Measurements from ENCODE around the gene ANKS4B.
"Not testable (repeated sequence)": the region's sequence is repeated elsewhere in the genome, so short reads cannot be mapped to it uniquely, and the experiment has no call there.

The ANKS4B gene

DNA sequence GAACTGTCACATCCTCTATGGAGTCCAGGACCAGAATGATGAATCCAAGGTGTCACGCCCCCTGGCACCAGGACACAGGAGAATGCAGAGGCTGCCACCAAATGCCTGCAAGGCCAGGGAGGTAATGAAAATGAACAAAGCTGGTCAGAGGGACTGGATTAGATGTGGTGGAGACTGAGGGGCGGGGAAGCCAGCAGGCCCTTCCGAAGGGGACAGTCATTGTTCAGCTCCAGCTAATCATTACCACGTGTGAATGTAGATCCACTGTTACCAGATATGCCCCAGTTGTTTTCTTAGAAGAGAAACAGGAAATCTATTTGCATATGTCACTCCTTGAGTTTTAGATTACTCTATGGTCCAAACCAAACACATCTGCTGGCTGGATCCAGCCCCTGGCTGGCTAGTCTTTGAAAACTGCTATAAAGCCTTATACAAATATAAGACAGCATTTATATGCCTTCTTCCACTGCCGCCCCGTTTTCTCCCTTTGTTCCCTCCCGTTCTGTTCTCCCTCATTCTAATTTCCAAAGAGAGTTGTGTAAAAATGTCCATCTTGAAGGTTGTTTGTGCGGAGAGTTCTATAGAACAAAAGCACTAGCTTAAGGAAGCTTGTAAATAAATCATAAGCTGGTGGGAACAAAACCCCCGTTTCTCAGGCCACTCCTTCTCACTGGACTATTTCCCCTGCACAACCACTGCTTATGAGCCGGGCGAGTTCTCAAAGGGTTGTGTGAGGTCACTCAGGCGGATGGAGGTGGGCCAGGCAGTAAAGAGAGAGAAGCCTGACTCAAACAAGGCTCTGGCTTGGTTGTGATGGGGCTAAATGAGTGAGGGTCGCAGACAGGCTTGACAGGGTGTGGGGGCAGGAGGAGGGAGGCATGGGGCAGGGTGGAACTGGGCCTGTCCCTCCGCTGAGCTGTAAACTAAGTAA lies 30.4 kb downstream of the ANKS4B start:
- H3K4me3 Mint-ChIP-seq, result no peak overlapping the region
- no peaks in the 10 kb centered on the region for H3K4me1 Mint-ChIP-seq
- DNase-seq (no peak), ATAC-seq (peak; percentile 24)
- no peaks in the 10 kb centered on the region for H3K36me3 Mint-ChIP-seq (ENCODE audit: low read depth)
- no peaks in the 10 kb centered on the region for H3K9me3 Mint-ChIP-seq
- peaks cover 1% of the 10 kb centered on the region for H3K27me3 Mint-ChIP-seq
- no peak overlapping the region for H3K27ac Mint-ChIP-seq

DNA sequence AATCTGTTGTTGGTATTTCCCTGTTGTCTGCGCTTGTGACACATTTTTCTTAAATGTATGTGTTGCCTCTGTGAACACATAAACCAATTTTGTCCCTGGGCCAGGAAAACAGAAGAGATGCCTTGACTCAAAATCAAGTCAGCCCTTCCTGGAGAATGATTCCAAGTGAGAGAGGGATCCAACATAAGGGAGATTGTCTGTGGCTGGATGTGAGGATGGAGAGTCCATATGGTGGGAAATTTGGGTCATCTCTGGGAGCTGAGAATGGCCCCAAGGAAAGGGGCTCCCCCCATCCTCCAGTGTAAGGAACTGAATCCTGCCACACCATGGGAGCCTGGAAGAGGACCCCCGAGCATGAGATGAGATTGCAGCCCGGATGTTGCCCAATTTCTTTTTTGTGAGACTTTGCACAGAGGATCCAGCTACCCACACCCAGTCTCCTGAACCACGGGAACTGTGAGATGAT lies 31.1 kb downstream of the ANKS4B start:
- Mint-ChIP-seq H3K4me1 (no peaks in the 10 kb centered on the region), H3K4me3 (no peak overlapping the region), H3K9me3 (no peaks in the 10 kb centered on the region), H3K36me3 (ENCODE audit: low read depth) (no peaks in the 10 kb centered on the region), H3K27me3 (peaks cover 1% of the 10 kb centered on the region), H3K27ac (no peak overlapping the region)
- no peak for DNase-seq
- no peak for ATAC-seq

DNA sequence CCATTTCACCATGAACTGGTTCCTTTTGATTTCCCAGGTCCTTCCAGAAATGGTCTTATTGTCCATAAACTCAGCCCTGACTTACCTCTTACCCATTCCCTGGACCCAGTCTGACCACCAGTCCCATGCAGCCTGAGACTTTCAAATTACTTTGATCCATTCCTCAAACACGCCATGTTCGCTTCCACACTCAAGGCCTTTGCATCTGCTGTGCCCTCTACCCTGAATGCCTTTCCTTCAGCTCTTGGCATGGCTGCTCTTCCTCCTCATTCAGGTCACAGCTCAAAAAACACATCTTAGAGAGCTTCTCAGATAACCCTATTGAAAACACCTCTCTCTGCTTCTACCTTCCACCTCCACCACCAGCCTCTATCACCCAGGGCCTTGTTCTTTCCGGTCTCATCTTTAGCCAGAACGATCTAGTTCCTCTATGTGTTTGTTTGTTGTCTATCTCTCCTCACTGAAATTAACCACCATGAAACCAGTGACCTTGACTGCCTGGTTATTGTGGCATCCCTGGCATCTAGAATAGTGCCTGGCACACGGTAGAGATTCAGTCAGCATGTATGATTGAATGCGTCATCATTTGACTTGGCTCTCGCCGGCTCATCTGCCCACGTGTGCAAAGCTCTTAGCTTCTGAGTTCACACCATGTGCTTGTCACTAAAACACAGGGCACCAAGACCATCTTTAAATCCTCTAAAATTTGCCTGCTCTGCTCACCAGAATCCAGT lies 31.8 kb downstream of the ANKS4B start:
- Mint-ChIP-seq H3K27ac (no peak overlapping the region), H3K36me3 (ENCODE audit: low read depth) (no peaks in the 10 kb centered on the region), H3K4me1 (no peaks in the 10 kb centered on the region), H3K9me3 (no peaks in the 10 kb centered on the region), H3K27me3 (peaks cover 1% of the 10 kb centered on the region), H3K4me3 (no peak overlapping the region)
- no peak for DNase-seq
- ATAC-seq, result no peak

DNA sequence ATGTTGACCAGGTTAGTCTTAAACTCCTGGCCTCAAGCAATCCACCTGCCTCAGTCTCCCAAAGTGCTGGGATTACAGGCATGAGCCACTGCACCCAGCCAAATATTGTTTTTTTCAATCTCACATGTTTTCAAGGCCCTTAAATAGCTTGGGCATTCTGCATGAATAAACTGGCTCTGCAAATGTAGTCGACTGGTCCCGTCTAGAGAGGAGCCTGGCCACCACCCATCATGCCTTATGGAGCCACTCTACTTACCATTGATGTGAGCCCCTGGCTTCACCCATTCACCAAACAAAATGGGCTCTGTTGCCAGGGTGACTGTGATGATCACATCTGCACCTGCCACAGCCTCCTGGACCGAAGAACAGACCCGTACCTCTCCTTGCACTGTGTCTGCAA lies 33.8 kb downstream of the ANKS4B start:
- H3K4me1 Mint-ChIP-seq, result no peaks in the 10 kb centered on the region
- DNase-seq (no peak), ATAC-seq (no peak)
- peaks cover 3% of the 10 kb centered on the region for H3K27me3 Mint-ChIP-seq
- no peaks in the 10 kb centered on the region for H3K36me3 Mint-ChIP-seq (ENCODE audit: low read depth)
- no peaks in the 10 kb centered on the region for H3K9me3 Mint-ChIP-seq
- H3K4me3 Mint-ChIP-seq, result no peak overlapping the region
- no peak overlapping the region for H3K27ac Mint-ChIP-seq

DNA sequence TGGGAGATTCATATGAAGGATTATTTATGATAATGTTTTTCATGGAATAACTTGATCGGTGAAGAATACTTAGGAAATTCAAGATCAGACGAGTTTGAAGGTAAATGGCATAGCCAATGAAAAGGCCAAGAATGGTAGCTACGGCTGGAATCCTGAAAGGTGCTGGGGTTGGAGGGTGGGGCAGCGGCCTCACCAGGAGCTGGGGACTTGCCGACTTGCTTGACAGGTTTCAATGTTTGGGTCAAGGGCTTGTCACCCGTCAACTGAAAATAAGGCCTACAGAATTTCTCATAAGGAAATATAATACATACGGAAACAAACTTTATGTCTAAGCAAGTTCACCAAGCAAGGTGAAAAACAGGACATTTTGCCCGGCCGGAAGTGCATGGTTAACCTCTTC lies 34.7 kb downstream of the ANKS4B start:
- Mint-ChIP-seq H3K4me3 (no peak overlapping the region), H3K27me3 (peaks cover 3% of the 10 kb centered on the region), H3K9me3 (no peaks in the 10 kb centered on the region), H3K27ac (no peak overlapping the region), H3K36me3 (ENCODE audit: low read depth) (no peaks in the 10 kb centered on the region), H3K4me1 (no peaks in the 10 kb centered on the region)
- DNase-seq, result no peak
- ATAC-seq, result no peak

DNA sequence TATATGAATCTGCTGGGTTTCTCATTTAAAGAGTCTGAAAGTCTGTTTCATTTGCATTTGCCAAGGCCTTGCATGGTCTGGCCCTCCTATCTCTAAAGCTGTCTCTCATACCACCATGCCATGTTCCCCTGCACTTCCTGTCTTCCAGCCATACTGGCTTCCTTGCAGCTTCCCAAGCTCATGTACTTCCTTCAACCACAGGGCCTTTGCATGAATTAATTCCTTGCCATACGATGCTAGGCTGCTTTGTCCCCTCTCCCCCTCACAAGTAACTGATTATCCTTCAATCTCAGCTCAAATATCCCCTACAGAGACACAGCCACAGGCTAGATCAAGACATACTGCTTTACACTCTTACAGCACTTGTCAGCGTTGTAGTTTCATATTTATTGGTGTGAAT lies 38.8 kb downstream of the ANKS4B start:
- Mint-ChIP-seq H3K36me3 (ENCODE audit: low read depth) (no peaks in the 10 kb centered on the region), H3K27me3 (peaks cover 28% of the 10 kb centered on the region), H3K4me3 (no peak overlapping the region), H3K9me3 (no peaks in the 10 kb centered on the region), H3K4me1 (peaks cover 1% of the 10 kb centered on the region), H3K27ac (no peak overlapping the region)
- ATAC-seq (no peak), DNase-seq (no peak)

DNA sequence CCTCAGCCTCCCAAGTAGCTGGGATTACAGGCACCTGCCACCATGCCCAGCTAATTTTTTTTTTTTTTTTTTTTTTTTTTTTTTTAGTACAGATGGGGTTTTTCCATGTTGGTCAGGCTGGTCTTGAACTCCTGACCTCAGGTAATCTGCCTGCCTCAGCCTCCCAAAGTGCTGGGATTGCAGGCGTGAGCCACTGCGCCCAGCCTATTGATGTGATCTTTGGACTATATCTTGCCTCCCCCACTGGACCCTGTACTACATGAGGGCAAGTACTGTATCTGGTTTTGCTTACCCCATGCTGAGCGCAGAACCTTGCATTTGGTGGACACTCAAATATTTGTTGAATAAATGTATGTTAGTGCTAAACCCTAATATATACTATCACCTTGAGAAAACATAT lies 39.3 kb downstream of the ANKS4B start:
- not testable (repeated sequence) for H3K36me3 Mint-ChIP-seq (ENCODE audit: low read depth); H3K27ac Mint-ChIP-seq; DNase-seq; H3K9me3 Mint-ChIP-seq; H3K4me1 Mint-ChIP-seq; H3K4me3 Mint-ChIP-seq; ATAC-seq
- H3K27me3 Mint-ChIP-seq, result peaks cover 33% of the 10 kb centered on the region

DNA sequence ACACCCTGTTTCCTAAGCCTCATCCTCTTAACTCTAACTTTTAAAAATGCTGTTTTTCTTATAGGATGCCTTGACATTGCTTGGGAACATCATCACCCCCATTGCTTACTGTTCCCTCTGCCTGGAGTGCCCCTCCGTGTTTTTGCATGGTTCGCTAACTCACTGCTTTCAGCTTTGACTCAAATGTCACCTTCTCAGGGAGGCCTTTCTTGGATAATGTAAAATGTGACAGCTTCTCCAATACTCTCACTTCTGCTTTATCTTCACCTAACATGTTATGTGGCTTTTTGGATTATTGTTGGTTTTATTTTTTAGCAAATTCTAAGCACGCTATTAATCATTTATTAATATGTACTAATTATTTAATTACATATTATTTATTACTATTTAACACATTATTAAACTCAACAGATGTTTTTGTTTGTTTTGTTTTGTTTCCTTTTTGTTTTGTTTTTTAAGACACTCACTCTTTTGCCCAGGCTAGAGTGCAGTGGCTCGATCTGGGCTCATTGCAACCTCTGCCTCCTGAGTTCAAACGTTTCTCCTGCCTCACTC lies 40.8 kb downstream of the ANKS4B start:
- ATAC-seq (no peak), DNase-seq (no peak)
- no peaks in the 10 kb centered on the region for H3K36me3 Mint-ChIP-seq (ENCODE audit: low read depth)
- H3K27me3 Mint-ChIP-seq, result peaks cover 46% of the 10 kb centered on the region
- no peaks in the 10 kb centered on the region for H3K9me3 Mint-ChIP-seq
- no peak overlapping the region for H3K4me3 Mint-ChIP-seq
- H3K4me1 Mint-ChIP-seq, result peaks cover 1% of the 10 kb centered on the region
- H3K27ac Mint-ChIP-seq, result no peak overlapping the region

DNA sequence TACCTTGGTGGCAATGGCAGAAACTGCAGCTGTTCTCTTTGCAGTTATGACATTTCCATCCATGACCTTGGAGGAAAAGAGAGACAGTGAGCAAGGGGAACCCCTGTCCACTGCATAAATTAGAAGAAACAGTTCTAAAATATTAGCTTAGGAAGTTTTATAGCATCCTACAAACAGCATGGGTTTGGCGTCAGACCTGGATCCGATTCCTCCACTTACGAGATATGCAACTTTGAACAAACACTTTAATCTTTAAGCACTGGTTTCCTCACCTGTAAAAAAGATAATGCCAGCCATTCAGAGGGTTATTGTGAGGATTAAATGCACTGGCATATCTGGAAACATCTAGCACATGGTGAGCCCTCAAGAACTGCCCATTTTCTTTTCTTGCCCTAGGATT lies 42.0 kb downstream of the ANKS4B start:
- Mint-ChIP-seq H3K36me3 (ENCODE audit: low read depth) (no peaks in the 10 kb centered on the region), H3K4me3 (no peak overlapping the region), H3K4me1 (peaks cover 1% of the 10 kb centered on the region), H3K9me3 (no peaks in the 10 kb centered on the region), H3K27me3 (peaks cover 54% of the 10 kb centered on the region), H3K27ac (no peak overlapping the region)
- no peak for DNase-seq
- no peak for ATAC-seq

DNA sequence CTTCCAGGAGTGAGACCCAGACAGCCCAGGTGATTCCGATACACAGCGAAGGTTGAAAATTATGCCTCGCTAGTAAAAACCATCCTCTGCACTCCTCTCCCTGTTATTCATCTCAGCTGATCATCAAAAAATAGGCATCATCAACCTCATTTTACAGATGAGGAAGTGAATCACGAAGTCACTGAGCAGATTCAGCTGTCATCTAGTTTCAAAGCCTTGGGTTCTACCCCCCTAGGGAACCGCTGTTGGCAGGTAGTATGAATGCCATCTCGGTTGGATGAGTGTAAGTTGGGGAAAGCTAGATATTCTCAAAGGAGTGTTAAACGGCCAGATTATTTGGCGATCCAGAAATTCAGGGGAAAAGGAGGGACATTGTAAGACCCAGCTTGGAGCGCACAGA lies 42.6 kb downstream of the ANKS4B start:
- Mint-ChIP-seq H3K27ac (no peak overlapping the region), H3K4me1 (peaks cover 1% of the 10 kb centered on the region), H3K36me3 (ENCODE audit: low read depth) (no peaks in the 10 kb centered on the region), H3K9me3 (no peaks in the 10 kb centered on the region), H3K4me3 (no peak overlapping the region), H3K27me3 (peaks cover 55% of the 10 kb centered on the region)
- no peak for ATAC-seq
- DNase-seq, result no peak

DNA sequence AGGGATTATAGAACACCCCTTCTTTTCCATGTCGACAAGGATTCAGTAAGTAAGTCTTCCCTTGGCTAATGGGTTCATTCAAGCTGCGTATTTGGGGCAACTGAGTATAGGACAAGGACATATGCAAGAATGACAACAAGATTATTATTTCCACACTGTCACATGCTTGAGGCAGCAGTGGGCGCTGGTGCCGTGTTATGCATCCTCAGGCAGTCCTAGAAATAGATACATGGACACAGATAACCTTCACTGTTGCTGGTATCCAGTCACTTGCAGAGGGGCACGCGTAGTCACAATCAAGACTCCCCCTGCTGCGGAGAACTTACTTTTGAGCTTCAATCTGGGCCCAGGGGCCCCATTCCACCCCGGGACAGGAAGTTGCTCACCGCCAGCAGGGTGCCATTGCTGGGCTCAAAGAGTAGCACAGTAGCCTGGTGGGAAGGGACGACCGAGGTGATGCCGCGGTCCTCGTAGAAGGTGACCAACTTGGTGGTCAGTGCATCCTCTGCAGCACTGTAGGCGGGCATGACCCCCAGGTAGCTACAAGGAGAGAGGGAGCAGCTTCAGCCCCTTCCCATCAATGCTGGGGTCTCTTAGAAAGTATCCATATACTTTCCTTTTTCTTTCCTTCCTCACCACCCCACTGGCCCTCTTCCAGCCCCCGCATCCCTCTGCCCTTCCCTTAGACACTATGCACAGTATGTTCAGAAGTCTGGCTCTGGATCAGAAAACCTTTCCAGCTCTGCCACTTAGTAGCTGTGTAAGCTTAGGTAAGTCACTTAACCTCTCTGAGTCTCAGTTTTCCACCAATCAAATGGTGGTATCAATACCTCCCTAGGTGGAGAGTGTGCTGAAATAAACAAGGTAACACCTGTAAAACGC lies 43.8 kb downstream of the ANKS4B start:
- H3K27me3 Mint-ChIP-seq, result peaks cover 64% of the 10 kb centered on the region
- ATAC-seq (peak; percentile 11), DNase-seq (no peak)
- no peaks in the 10 kb centered on the region for H3K36me3 Mint-ChIP-seq (ENCODE audit: low read depth)
- peaks cover 1% of the 10 kb centered on the region for H3K4me1 Mint-ChIP-seq
- no peaks in the 10 kb centered on the region for H3K9me3 Mint-ChIP-seq
- no peak overlapping the region for H3K27ac Mint-ChIP-seq
- H3K4me3 Mint-ChIP-seq, result no peak overlapping the region

DNA sequence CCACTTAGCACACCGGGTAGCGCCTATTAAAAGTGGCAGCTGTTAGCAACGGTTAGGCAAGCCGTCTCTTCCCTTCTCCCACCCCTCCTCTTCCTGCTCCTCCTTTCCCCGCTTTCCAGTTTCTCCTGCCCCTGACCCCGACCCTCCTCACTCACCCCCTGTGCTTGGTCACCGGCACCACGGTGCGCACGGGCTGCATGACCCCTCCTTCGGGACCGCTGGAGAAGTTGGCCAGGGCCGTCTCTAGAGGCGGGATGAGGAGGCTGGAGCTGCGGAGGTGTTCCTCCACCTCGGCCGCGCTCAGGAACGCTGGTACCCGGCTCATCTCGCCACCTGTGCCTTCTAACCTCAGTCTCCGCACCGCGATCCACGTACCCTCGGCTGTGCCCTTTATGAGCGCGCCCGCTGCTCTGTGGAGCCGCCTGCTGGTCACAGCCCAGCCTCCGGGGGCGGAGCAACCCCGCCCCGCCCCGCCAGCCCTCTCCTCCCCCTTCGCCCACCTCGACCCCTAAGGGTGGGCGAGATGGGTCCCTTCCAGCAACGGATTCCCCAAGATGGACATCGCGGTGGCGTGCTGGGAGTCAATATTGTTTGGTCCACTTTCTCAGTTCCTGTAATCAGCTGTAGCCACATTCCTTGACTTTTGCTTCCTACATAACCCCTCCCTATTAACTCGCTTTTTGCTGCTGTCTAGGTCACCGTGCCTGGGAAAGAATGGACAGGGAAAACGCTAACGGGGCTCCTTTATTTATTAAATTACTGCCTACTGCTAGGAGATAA lies 44.6 kb downstream of the ANKS4B start, which contains the start of gene CRYM:
TSS of gene CRYM (minus strand) at position 364 of the 780 bp plus-strand sequence. CDS start at position 325, 39 bp downstream.
- peak; percentile 87 for ATAC-seq

DNA sequence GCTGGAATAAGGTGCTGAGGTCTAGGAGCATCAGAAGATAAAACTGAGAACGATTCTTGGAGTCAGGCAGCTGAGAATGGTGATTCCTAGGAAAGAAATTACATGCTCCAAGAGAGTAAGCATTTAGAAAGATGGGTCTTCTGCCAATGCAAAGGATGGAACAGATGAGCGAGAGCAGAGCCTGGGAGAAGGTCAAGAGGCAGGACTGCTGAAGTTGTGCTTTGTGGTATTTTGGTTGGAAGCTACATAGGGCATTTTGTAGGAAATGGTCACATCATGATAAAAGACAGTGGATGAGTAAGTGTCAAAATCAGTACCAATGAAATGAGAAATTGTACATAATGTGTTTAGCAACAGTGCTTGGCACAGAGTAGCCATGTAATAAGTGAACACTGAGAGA lies 46.0 kb downstream of the ANKS4B start:
- peaks cover 5% of the 10 kb centered on the region for H3K4me1 Mint-ChIP-seq
- H3K27me3 Mint-ChIP-seq, result peaks cover 76% of the 10 kb centered on the region
- no peak for DNase-seq
- ATAC-seq, result no peak
- no peaks in the 10 kb centered on the region for H3K36me3 Mint-ChIP-seq (ENCODE audit: low read depth)
- no peak overlapping the region for H3K27ac Mint-ChIP-seq
- no peak overlapping the region for H3K4me3 Mint-ChIP-seq
- H3K9me3 Mint-ChIP-seq, result no peaks in the 10 kb centered on the region

More for the DNA sequence above, 44.6 kb downstream of the ANKS4B start, which contains the start of gene CRYM:
- peaks cover 71% of the 10 kb centered on the region for H3K27me3 Mint-ChIP-seq
- H3K4me1 Mint-ChIP-seq, result peaks cover 1% of the 10 kb centered on the region
- peak; percentile 66 for DNase-seq
- no peak within 1 kb of the TSS for H3K27ac Mint-ChIP-seq
- peak within 1 kb of the TSS; percentile 24 for H3K4me3 Mint-ChIP-seq
- H3K36me3 Mint-ChIP-seq (ENCODE audit: low read depth), result no peaks in the 10 kb centered on the region
- H3K9me3 Mint-ChIP-seq, result no peaks in the 10 kb centered on the region

Measured in activated naive CD8-positive, alpha-beta T cell treated with anti-CD3 and anti-CD28 coated beads, Interleukin-2, amount 50 U/mL, for 24 hours (primary cell).